ENCODE data around the gene EPHA4. TPM values are rescaled to one million over a fixed set of nuclear protein-coding genes. Genes with fewer than 3 reads are reported as not detected.

EPHA4 gene
- polyA plus RNA-seq, 1 of the 3 experiments (the other 2 are of a cell fraction) = 0.90 TPM

- Histone ChIP-seq H4K20me1 (ENCODE audit: insufficient read depth) (no peaks in the 10 kb centered on the region), H3K36me3 (replicated peaks in 1 of 2; ENCODE audit: control insufficient read depth in 1 of 2, insufficient read depth in 2 of 2, low read length in 1 of 2) (no peaks in the 10 kb centered on the region), H3K27me3 (ENCODE audit: insufficient read depth) (no peaks in the 10 kb centered on the region), H3K27ac (ENCODE audit: low read depth in 2 of 2, low read length in 1 of 2) (no peak overlapping the region), H2AFZ (ENCODE audit: low read depth) (no peak overlapping the region), H3K4me1 (ENCODE audit: control insufficient read depth in 1 of 2, insufficient read depth in 2 of 2, low read depth in 1 of 2, low read length in 1 of 2) (no peaks in the 10 kb centered on the region), H3K79me2 (ENCODE audit: insufficient read depth) (no peaks in the 10 kb centered on the region), H3K9me2 (no peaks in the 10 kb centered on the region), H3K9me3 (no peaks in the 10 kb centered on the region), H3K9ac (no peak overlapping the region), H3F3A (replicated peaks; ENCODE audit: insufficient read depth) (no peaks in the 10 kb centered on the region), H3K4me3 (ENCODE audit: low read depth in 2 of 2, low read length in 1 of 2) (no peak overlapping the region), H3K4me2 (no peak overlapping the region)
- 18% methylated on average over 6 of the region's 6 CpGs for WGBS (ENCODE audit: low lambda C conversion rate)
- POLR2A ChIA-PET = no interaction called here
- TF ChIP-seq RXRA (IDR thresholded peaks at IDR 0.05; ENCODE audit: borderline replicate concordance, low read depth) (no peak), USF1 (IDR thresholded peaks at IDR 0.05; ENCODE audit: borderline replicate concordance, low read depth) (no peak), ZBTB33 (IDR thresholded peaks at IDR 0.05; ENCODE audit: borderline replicate concordance, low read depth) (no peak), IRF3 (IDR thresholded peaks at IDR 0.05; ENCODE audit: low read depth, low read length) (no peak), NRF1 (IDR thresholded peaks at IDR 0.05; ENCODE audit: low read depth, low read length) (no peak), CTCF (IDR thresholded peaks at IDR 0.05) (no peak)
- CTCF ChIA-PET = no interaction called here
- no peak for DNase-seq
Observed at GRCh38 chr2:221533299-221533698, 38.8 kb downstream of the EPHA4 start.

- H3K36me3 ChIP-seq (replicated peaks in 1 of 2; ENCODE audit: control insufficient read depth in 1 of 2, insufficient read depth in 2 of 2, low read length in 1 of 2) = no peaks in the 10 kb centered on the region
- WGBS (ENCODE audit: low lambda C conversion rate) = 8% methylated on average over 3 of the region's 3 CpGs
- H3K9me2 ChIP-seq = no peaks in the 10 kb centered on the region
- H3K9ac ChIP-seq = no peak overlapping the region
- H3K4me2 ChIP-seq = no peak overlapping the region
- H3K4me1 ChIP-seq (ENCODE audit: control insufficient read depth in 1 of 2, insufficient read depth in 2 of 2, low read depth in 1 of 2, low read length in 1 of 2) = no peaks in the 10 kb centered on the region
- H3K79me2 ChIP-seq (ENCODE audit: insufficient read depth) = no peaks in the 10 kb centered on the region
- H3F3A ChIP-seq (replicated peaks; ENCODE audit: insufficient read depth) = no peaks in the 10 kb centered on the region
- no peaks in the 10 kb centered on the region for H3K27me3 ChIP-seq (ENCODE audit: insufficient read depth)
- H4K20me1 ChIP-seq (ENCODE audit: insufficient read depth) = no peaks in the 10 kb centered on the region
- CTCF ChIA-PET = no interaction called here
- POLR2A ChIA-PET = no interaction called here
- no peaks in the 10 kb centered on the region for H3K9me3 ChIP-seq
- no peak overlapping the region for H3K4me3 ChIP-seq (ENCODE audit: low read depth in 2 of 2, low read length in 1 of 2)
- no peak for DNase-seq
- H3K27ac ChIP-seq (ENCODE audit: low read depth in 2 of 2, low read length in 1 of 2) = no peak overlapping the region
- no peak overlapping the region for H2AFZ ChIP-seq (ENCODE audit: low read depth)
- TF ChIP-seq USF2 (IDR thresholded peaks at IDR 0.05; ENCODE audit: borderline replicate concordance, low read depth, low read length) = no peak
- TF ChIP-seq ELF1 (IDR thresholded peaks at IDR 0.05) = no peak
- TF ChIP-seq MAX (IDR thresholded peaks at IDR 0.05; ENCODE audit: low read depth) = no peak
- TF ChIP-seq SIN3A (IDR thresholded peaks at IDR 0.05; ENCODE audit: borderline replicate concordance, low read depth, low read length) = no peak
- TF ChIP-seq EZH2phosphoT487 (IDR thresholded peaks at IDR 0.05; ENCODE audit: borderline replicate concordance, low read depth) = no peak
- TF ChIP-seq POLR2AphosphoS5 (IDR thresholded peaks at IDR 0.05; ENCODE audit: low read depth, low read length) = no peak
- no peak for TF ChIP-seq PBX3 (IDR thresholded peaks at IDR 0.05)
- no peak for TF ChIP-seq USF1 (IDR thresholded peaks at IDR 0.05; ENCODE audit: borderline replicate concordance, low read depth)
- no peak for TF ChIP-seq CTCF (IDR thresholded peaks at IDR 0.05)
Observed at GRCh38 chr2:221532641-221533040, 39.5 kb downstream of the EPHA4 start.
